H1 (cell line): ENCODE results near the gene MTMR2. TPM values are rescaled to one million over a fixed set of nuclear protein-coding genes. Genes with fewer than 3 reads are reported as not detected.

Source experiments
- BACH1 ChIP-seq: IDR thresholded peaks from 2 replicates; pipeline ENCODE4 v1.6.1; 2012; ENCODE audit warnings: low read length, improper control_type of control experiment
- CHD1 ChIP-seq: IDR thresholded peaks from 2 replicates; pipeline ENCODE4 v1.6.1; 2012; ENCODE audit warnings: low read depth, low read length, improper control_type of control experiment
- CHD2 ChIP-seq: IDR thresholded peaks from 2 replicates; pipeline ENCODE4 v1.6.1; 2012; ENCODE audit warnings: low read length, improper control_type of control experiment
- EZH2 ChIP-seq: fragments of 200-600 bp; sonication (generic); IDR thresholded peaks from 2 replicates; pipeline ENCODE4 v1.7.1; 2012; ENCODE audit warnings: low read depth, mild to moderate bottlenecking, moderate library complexity, low read length, inconsistent platforms; ENCODE audit not compliant: severe bottlenecking
- GABPA ChIP-seq: IDR thresholded peaks from 2 replicates; pipeline ENCODE4 v1.6.1; 2011; ENCODE audit warnings: mild to moderate bottlenecking, low read length, moderate library complexity, borderline replicate concordance; ENCODE audit not compliant: insufficient read depth
- JUN ChIP-seq: IDR thresholded peaks from 2 replicates; pipeline ENCODE4 v1.6.1; 2011; ENCODE audit warnings: low read depth, mild to moderate bottlenecking, improper control_type of control experiment, low read length
- KDM1A ChIP-seq: fragments of 200-600, 300-600 bp; sonication (generic); IDR thresholded peaks from 2 replicates; pipeline ENCODE4 v1.7.1; 2016; ENCODE audit warnings: mild to moderate bottlenecking, low read length, borderline replicate concordance
- NANOG ChIP-seq: IDR thresholded peaks from 2 replicates; pipeline ENCODE4 v1.6.1; 2011; ENCODE audit warnings: low read length, low read depth, mild to moderate bottlenecking, inconsistent platforms; ENCODE audit not compliant: insufficient read depth, poor library complexity, severe bottlenecking
- POLR2AphosphoS5 ChIP-seq: IDR thresholded peaks from 2 replicates; pipeline ENCODE4 v1.6.1; 2011; ENCODE audit warnings: low read depth, low read length
- POU5F1 ChIP-seq: IDR thresholded peaks from 2 replicates; pipeline ENCODE4 v1.6.1; 2011; ENCODE audit warnings: low read depth, mild to moderate bottlenecking, low read length, moderate library complexity
- RAD21 ChIP-seq, 2 experiments: IDR thresholded peaks in 1 of 2; conservative IDR thresholded peaks in 1 of 2; 2 replicates each; pipeline ENCODE4 v1.6.1; 2011; ENCODE audit warnings: low read depth in 2 of 2, low read length in 2 of 2, improper control_type of control experiment in 1 of 2, inconsistent platforms in 1 of 2, mild to moderate bottlenecking in 1 of 2, moderate library complexity in 1 of 2
- RBBP5 ChIP-seq: IDR thresholded peaks from 2 replicates; pipeline ENCODE4 v1.7.1; 2012; ENCODE audit warnings: low read depth, mild to moderate bottlenecking, inconsistent platforms, low read length, moderate library complexity, borderline replicate concordance
- RNF2 ChIP-seq: fragments of 200-900, 300-1000 bp; sonication (generic); IDR thresholded peaks from 2 replicates; pipeline ENCODE4 v1.7.1; 2016; ENCODE audit warnings: borderline replicate concordance, low read depth, mild to moderate bottlenecking, antibody characterized with exemption, low read length; ENCODE audit not compliant: poor library complexity, severe bottlenecking; ENCODE audit errors: missing control alignments
- SP1 ChIP-seq: IDR thresholded peaks from 2 replicates; pipeline ENCODE4 v1.6.1; 2011; ENCODE audit warnings: low read depth, low read length
- SP2 ChIP-seq: IDR thresholded peaks from 2 replicates; pipeline ENCODE4 v1.6.1; 2012; ENCODE audit warnings: mild to moderate bottlenecking, low read length, inconsistent platforms
- SP4 ChIP-seq: IDR thresholded peaks from 2 replicates; pipeline ENCODE4 v1.6.1; 2012; ENCODE audit warnings: low read length, inconsistent platforms
- SUZ12 ChIP-seq: fragments of 200-600 bp; sonication (generic); IDR thresholded peaks from 2 replicates; pipeline ENCODE4 v1.6.1; 2012; ENCODE audit warnings: mild to moderate bottlenecking, inconsistent platforms, low read length, moderate library complexity, mixed read lengths
- TAF1 ChIP-seq: IDR thresholded peaks from 2 replicates; pipeline ENCODE4 v1.6.1; 2011; ENCODE audit warnings: mild to moderate bottlenecking, low read depth, low read length
- TAF7 ChIP-seq: optimal IDR thresholded peaks from 2 replicates; pipeline ENCODE3; 2011; ENCODE audit warnings: low read depth, mild to moderate bottlenecking, inconsistent platforms, low read length, moderate library complexity, borderline replicate concordance
- TEAD4 ChIP-seq: IDR thresholded peaks from 2 replicates; pipeline ENCODE4 v1.6.1; 2012; ENCODE audit warnings: low read depth, low read length, inconsistent platforms, mixed read lengths
- polyA plus RNA-seq, 7 experiments: library from polyadenylated mRNA; depleted of rRNA in 3 of 7; stranded (reverse) in 5 of 7; unstranded in 2 of 7; fragments of >200 nt in 5 of 7; fragments of 200-250 nt in 2 of 7; gene quantifications; 1 replicate in 5 of 7; 2 replicates in 1 of 7; 4 replicates in 1 of 7; pipeline versions ENCODE4 v1.2.1 to v1.2.3, GENCODE V29; 2011 to 2013; ENCODE audit warnings: missing spikeins in 2 of 7, mixed read lengths in 2 of 7
- total RNA-seq: library from RNA; stranded (reverse); fragmentation: NEBNext Ultra II Directional; extraction: Animal tissue kit (Norgen Biotek cat#: 25700); gene quantifications from 2 replicates; pipeline ENCODE4 v1.2.1, GENCODE V29; 2021
- TF ChIP-seq, protein P1 (sequence below): IDR thresholded peaks from 2 replicates; pipeline ENCODE4 v1.6.1; 2012; ENCODE audit warnings: low read length, inconsistent platforms
- TF ChIP-seq, protein P2 (sequence below): IDR thresholded peaks from 2 replicates; pipeline ENCODE4 v1.6.1; 2012; ENCODE audit warnings: inconsistent platforms

Gene MTMR2
- total and polyA plus RNA-seq, 2 of the 8 experiments (the other 6 are each of a cell fraction or from before 2014, with no cell fraction given), result 16.7 to 52.9 TPM

DNA sequence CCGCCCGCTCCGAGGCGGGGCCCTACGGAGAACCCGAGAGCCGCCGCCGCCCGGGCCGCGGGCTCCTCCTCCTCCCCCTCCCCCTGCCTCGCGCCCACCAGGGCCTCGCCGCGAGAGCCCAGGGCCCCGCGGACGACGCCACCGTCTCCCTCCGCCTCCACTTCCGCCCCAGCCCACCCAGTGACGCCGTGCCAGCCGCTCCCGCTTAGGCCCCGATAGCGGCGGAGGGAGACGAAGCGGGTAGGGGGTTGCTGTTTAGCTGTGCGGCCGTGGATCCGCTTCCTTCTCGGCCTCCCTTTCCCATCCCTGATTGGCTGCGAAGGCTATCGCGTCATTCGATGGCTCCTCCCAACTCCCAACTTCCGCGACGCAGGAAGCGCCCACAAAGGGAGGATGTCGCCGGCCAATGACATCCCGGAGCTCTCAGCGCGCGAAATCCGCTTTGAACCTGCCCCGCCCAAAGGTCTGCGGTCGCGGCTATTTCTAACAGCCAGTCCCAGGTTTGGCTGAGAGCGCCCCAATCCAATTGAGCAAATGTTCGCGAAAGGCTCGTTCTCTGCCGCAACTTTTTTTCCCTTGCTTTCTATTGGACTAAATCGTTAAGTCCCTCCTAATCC, 134.3 kb downstream of the MTMR2 start, which contains the start of gene FAM76B (continued):
- TF ChIP-seq, protein P1, sequence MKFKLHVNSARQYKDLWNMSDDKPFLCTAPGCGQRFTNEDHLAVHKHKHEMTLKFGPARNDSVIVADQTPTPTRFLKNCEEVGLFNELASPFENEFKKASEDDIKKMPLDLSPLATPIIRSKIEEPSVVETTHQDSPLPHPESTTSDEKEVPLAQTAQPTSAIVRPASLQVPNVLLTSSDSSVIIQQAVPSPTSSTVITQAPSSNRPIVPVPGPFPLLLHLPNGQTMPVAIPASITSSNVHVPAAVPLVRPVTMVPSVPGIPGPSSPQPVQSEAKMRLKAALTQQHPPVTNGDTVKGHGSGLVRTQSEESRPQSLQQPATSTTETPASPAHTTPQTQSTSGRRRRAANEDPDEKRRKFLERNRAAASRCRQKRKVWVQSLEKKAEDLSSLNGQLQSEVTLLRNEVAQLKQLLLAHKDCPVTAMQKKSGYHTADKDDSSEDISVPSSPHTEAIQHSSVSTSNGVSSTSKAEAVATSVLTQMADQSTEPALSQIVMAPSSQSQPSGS, result 0 out of 2 replicates have a peak, but pooled peaks have one; percentile 61
- TF ChIP-seq SP1 (peak; percentile 74), POU5F1 (no peak), TAF7 (peak; percentile 38), JUN (no peak), RBBP5 (peak; percentile 40; the same call in 1 of the 2 replicates), CHD1 (no peak), POLR2AphosphoS5 (peak; percentile 97), BACH1 (peak; percentile 72), TAF1 (peak; percentile 84), SP2 (no peak), TEAD4 (no peak), SUZ12 (no peak), KDM1A (no peak), CHD2 (peak; percentile 78), SP4 (no peak), NANOG (no peak), GABPA (peak; percentile 48; the same call in 1 of the 2 replicates), RAD21 (IDR thresholded peaks at IDR 0.05 in 1 of 2, conservative IDR thresholded peaks at IDR 0.05 in 1 of 2; ENCODE audit: low read depth in 2 of 2, low read length in 2 of 2) (no peak), EZH2 (no peak), RNF2 (no peak)
- TF ChIP-seq, protein P2, sequence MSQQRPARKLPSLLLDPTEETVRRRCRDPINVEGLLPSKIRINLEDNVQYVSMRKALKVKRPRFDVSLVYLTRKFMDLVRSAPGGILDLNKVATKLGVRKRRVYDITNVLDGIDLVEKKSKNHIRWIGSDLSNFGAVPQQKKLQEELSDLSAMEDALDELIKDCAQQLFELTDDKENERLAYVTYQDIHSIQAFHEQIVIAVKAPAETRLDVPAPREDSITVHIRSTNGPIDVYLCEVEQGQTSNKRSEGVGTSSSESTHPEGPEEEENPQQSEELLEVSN, result no peak
